Measurements from ENCODE around the gene GLOD5. TPM values are rescaled to one million over a fixed set of nuclear protein-coding genes. Genes with fewer than 3 reads are reported as not detected.
A peak's percentile ranks its signal among the peaks of the same experiment; 100 is the strongest.

The GLOD5 gene
- total and polyA plus RNA-seq, 9 of the 15 experiments (the other 6 are each of a cell fraction or from before 2014, with no cell fraction given) = 0.27 to 4.4 (median 2.2) TPM

- Histone ChIP-seq H3K27me3 (ENCODE audit: control insufficient read depth in 2 of 2, insufficient read depth in 2 of 2, low read length in 2 of 2) (no peaks in the 10 kb centered on the region), H3K9ac (ENCODE audit: insufficient read depth in 1 of 2, low read depth in 2 of 2, low read length in 2 of 2) (peak overlapping the region in 1 of 2 experiments; percentile 94; a peak in 2 of 4 replicates), H3K27ac (ENCODE audit: extremely low read depth, low read depth, low read length) (peak overlapping the region; percentile 76), H3K36me3 (ENCODE audit: control insufficient read depth, insufficient read depth, low read length) (peaks cover 16% of the 10 kb centered on the region; the same call in 1 of the 3 replicates), H3K4me2 (ENCODE audit: insufficient read depth, low read length) (peak overlapping the region; percentile 93), H3K9me1 (ENCODE audit: control insufficient read depth, insufficient read depth, low read length) (no peaks in the 10 kb centered on the region), H3K4me1 (replicated peaks in 1 of 2; ENCODE audit: control insufficient read depth in 2 of 2, insufficient read depth in 2 of 2, low read length in 2 of 2) (peaks cover 35 to 56% of the 10 kb centered on the region in 2 experiments; a peak in 4 of 5 replicates), H3K79me2 (ENCODE audit: control insufficient read depth, insufficient read depth, low read length) (peaks cover 75% of the 10 kb centered on the region), H3K9me3 (replicated peaks; ENCODE audit: control insufficient read depth, insufficient read depth, low read depth, low read length) (no peaks in the 10 kb centered on the region), H3K4me3 (no peak overlapping the region), H2AFZ (ENCODE audit: low read depth, low read length) (no peak overlapping the region), H4K20me1 (replicated peaks; ENCODE audit: control insufficient read depth, insufficient read depth, low read length) (no peaks in the 10 kb centered on the region)
- 11% methylated on average over 3 of the region's 3 CpGs for WGBS (ENCODE audit: insufficient coverage, low coverage, missing lambda C conversion rate)
- POLR2A ChIA-PET = interaction anchor here (0.7 to 1.0 kb wide), 2 partner anchors 9 to 113 kb away, joined by 3 to 8 read pairs; partner anchors contain the start of genes PQBP1 and TIMM17B
- FAIRE-seq = peak; percentile 61
- ATAC-seq = no peak
- intact Hi-C loops (cut with micrococcal nuclease) (loop anchor here (1.0 to 5.0 kb wide), 2 partner anchors 16 to 87 kb away; partner anchors contain the start of gene SUV39H1), in situ Hi-C loops (cut with MboI) (no loop called here)
- CTCF ChIA-PET (ENCODE audit: low intra/inter-chr PET ratio) = no interaction called here
- DNase-seq (ENCODE audit: extremely low read depth in 1 of 4, low spot score in 3 of 4) = no peak
- no TSS peak for BruUV-seq (replicated peaks)
- TF ChIP-seq, protein P1, sequence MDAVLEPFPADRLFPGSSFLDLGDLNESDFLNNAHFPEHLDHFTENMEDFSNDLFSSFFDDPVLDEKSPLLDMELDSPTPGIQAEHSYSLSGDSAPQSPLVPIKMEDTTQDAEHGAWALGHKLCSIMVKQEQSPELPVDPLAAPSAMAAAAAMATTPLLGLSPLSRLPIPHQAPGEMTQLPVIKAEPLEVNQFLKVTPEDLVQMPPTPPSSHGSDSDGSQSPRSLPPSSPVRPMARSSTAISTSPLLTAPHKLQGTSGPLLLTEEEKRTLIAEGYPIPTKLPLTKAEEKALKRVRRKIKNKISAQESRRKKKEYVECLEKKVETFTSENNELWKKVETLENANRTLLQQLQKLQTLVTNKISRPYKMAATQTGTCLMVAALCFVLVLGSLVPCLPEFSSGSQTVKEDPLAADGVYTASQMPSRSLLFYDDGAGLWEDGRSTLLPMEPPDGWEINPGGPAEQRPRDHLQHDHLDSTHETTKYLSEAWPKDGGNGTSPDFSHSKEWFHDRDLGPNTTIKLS (IDR thresholded peaks at IDR 0.05; ENCODE audit: borderline replicate concordance, low read depth) = no peak
- TF ChIP-seq CREBBP (IDR thresholded peaks at IDR 0.05; ENCODE audit: low read depth, low read length) = no peak
- TF ChIP-seq SP2 (IDR thresholded peaks at IDR 0.05; ENCODE audit: extremely low read depth, low read depth, low read length, poor library complexity, severe bottlenecking) = no peak
- TF ChIP-seq KLF6 (CRISPR knock-in tag; IDR thresholded peaks at IDR 0.05; ENCODE audit: borderline replicate concordance) = no peak
- no peak for TF ChIP-seq NR1H2 (CRISPR knock-in tag; IDR thresholded peaks at IDR 0.05)
- no peak for TF ChIP-seq YY1 (IDR thresholded peaks at IDR 0.05; ENCODE audit: borderline replicate concordance in 1 of 3, control insufficient read depth in 1 of 3, extremely low read depth in 1 of 3, insufficient read depth in 3 of 3, insufficient read length in 1 of 3, insufficient replicate concordance in 2 of 3, low read depth in 1 of 3, low read length in 2 of 3)
- no peak for TF ChIP-seq NCOA6 (IDR thresholded peaks at IDR 0.05)
- no peak for TF ChIP-seq ELF4 (CRISPR knock-in tag; IDR thresholded peaks at IDR 0.05)
- TF ChIP-seq ZNF232 (CRISPR knock-in tag; IDR thresholded peaks at IDR 0.05) = no peak
- no peak for TF ChIP-seq MEIS2 (IDR thresholded peaks at IDR 0.05; ENCODE audit: partially characterized antibody)
- no peak for TF ChIP-seq ZNF274 (IDR thresholded peaks at IDR 0.05; ENCODE audit: borderline replicate concordance, low read depth, low read length)
- TF ChIP-seq FOXA3 (CRISPR knock-in tag; conservative IDR thresholded peaks at IDR 0.05 in 1 of 2, IDR thresholded peaks at IDR 0.05 in 1 of 2) = no peak
- TF ChIP-seq RFX5 (IDR thresholded peaks at IDR 0.05; ENCODE audit: low read depth, low read length) = no peak
- TF ChIP-seq ZFP30 (CRISPR knock-in tag; IDR thresholded peaks at IDR 0.05; ENCODE audit: borderline replicate concordance) = no peak
- TF ChIP-seq TFAP4 (CRISPR knock-in tag; IDR thresholded peaks at IDR 0.05; ENCODE audit: borderline replicate concordance) = no peak
- TF ChIP-seq, protein P2, sequence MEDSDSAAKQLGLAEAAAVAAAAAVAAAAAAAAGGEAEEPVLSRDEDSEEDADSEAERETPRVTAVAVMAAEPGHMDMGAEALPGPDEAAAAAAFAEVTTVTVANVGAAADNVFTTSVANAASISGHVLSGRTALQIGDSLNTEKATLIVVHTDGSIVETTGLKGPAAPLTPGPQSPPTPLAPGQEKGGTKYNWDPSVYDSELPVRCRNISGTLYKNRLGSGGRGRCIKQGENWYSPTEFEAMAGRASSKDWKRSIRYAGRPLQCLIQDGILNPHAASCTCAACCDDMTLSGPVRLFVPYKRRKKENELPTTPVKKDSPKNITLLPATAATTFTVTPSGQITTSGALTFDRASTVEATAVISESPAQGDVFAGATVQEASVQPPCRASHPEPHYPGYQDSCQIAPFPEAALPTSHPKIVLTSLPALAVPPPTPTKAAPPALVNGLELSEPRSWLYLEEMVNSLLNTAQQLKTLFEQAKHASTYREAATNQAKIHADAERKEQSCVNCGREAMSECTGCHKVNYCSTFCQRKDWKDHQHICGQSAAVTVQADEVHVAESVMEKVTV (CRISPR knock-in tag; IDR thresholded peaks at IDR 0.05) = no peak
- TF ChIP-seq MTA3 (IDR thresholded peaks at IDR 0.05; ENCODE audit: borderline replicate concordance) = no peak
- TF ChIP-seq ILK (tag; IDR thresholded peaks at IDR 0.05; ENCODE audit: borderline replicate concordance, low read depth) = no peak
- TF ChIP-seq KLF16 (IDR thresholded peaks at IDR 0.05) = no peak
Observed at GRCh38 chrX:48784726-48785125, 23.2 kb downstream of the GLOD5 start.
